ENCODE results near the gene ZNF75A.

ZNF75A gene

DNA sequence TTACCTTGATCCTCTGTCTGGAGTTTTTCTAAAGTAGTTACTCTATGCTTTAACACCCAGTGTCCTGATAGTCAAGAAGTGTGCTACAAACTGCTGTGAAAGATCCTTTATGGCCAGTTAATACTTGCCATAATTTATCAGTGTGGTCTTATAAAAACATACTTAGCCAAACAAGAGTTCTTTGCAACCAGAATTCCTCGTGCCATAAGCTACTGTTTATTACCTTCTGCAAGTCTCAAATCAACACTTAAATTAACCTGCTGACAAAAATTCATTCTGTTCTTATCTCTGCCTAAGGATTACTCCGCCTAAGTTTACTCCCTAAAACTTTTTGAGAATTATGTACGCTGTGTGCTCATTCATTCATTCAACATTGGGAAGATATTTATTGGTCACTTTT lies 22.8 kb downstream of the ZNF75A start:
- H3K79me2 ChIP-seq (ENCODE audit: low read length): no peaks in the 10 kb centered on the region
- no peak overlapping the region for H3K4me2 ChIP-seq (ENCODE audit: low read depth, low read length)
- H3K27ac ChIP-seq (ENCODE audit: low read length): no peak overlapping the region
- H4K20me1 ChIP-seq (ENCODE audit: insufficient read depth, low read length): no peaks in the 10 kb centered on the region
- TF ChIP-seq, protein P1, sequence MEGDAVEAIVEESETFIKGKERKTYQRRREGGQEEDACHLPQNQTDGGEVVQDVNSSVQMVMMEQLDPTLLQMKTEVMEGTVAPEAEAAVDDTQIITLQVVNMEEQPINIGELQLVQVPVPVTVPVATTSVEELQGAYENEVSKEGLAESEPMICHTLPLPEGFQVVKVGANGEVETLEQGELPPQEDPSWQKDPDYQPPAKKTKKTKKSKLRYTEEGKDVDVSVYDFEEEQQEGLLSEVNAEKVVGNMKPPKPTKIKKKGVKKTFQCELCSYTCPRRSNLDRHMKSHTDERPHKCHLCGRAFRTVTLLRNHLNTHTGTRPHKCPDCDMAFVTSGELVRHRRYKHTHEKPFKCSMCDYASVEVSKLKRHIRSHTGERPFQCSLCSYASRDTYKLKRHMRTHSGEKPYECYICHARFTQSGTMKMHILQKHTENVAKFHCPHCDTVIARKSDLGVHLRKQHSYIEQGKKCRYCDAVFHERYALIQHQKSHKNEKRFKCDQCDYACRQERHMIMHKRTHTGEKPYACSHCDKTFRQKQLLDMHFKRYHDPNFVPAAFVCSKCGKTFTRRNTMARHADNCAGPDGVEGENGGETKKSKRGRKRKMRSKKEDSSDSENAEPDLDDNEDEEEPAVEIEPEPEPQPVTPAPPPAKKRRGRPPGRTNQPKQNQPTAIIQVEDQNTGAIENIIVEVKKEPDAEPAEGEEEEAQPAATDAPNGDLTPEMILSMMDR (IDR thresholded peaks at IDR 0.05; ENCODE audit: low read length): no peak
- TF ChIP-seq EZH2 (optimal IDR thresholded peaks at IDR 0.05; ENCODE audit: low read depth, low read length) (no peak), EZH2phosphoT487 (IDR thresholded peaks at IDR 0.05; ENCODE audit: low read length) (no peak)
- no peaks in the 10 kb centered on the region for H3K27me3 ChIP-seq (replicated peaks; ENCODE audit: insufficient read depth, low read length)
- H3F3A ChIP-seq (ENCODE audit: insufficient read depth, low read length): no peaks in the 10 kb centered on the region
- DNase-seq: no peak
- no peaks in the 10 kb centered on the region for H3K9me3 ChIP-seq (replicated peaks; ENCODE audit: insufficient read depth, low read length)
- no peak overlapping the region for H2AFZ ChIP-seq (ENCODE audit: low read length)
- no peaks in the 10 kb centered on the region for H3K9me2 ChIP-seq (replicated peaks; ENCODE audit: insufficient read depth, low read length)
- H3K4me1 ChIP-seq (ENCODE audit: low read length): no peaks in the 10 kb centered on the region
- no peak overlapping the region for H3K9ac ChIP-seq (ENCODE audit: low read length)
- no peak overlapping the region for H3K4me3 ChIP-seq (ENCODE audit: low read length)
- no peaks in the 10 kb centered on the region for H3K36me3 ChIP-seq (replicated peaks; ENCODE audit: insufficient read depth, low read length)

DNA sequence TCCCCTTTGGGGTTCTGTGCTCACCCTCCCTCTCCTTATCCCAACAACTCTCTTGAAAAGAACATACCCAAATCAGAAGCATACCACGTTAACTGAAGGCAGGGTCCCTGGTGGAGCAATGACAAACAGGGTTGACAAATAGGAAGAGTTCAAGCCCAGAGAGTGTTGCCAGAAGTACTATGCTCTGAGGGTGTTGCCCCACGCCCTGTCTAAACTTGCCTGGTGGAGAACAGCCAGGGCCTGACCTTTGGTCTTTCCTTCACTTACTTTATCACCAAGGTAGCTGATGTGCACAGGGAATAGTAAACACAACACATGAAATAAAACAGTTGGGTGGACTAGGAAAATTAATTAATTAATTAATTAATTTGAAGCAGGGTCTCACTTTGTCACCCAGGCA lies 23.3 kb downstream of the ZNF75A start:
- no peaks in the 10 kb centered on the region for H3K4me1 ChIP-seq (ENCODE audit: low read length)
- H3K79me2 ChIP-seq (ENCODE audit: low read length): no peaks in the 10 kb centered on the region
- H3K36me3 ChIP-seq (replicated peaks; ENCODE audit: insufficient read depth, low read length): no peaks in the 10 kb centered on the region
- no peaks in the 10 kb centered on the region for H3K27me3 ChIP-seq (replicated peaks; ENCODE audit: insufficient read depth, low read length)
- no peak for DNase-seq
- no peaks in the 10 kb centered on the region for H3F3A ChIP-seq (ENCODE audit: insufficient read depth, low read length)
- H2AFZ ChIP-seq (ENCODE audit: low read length): no peak overlapping the region
- H3K9me3 ChIP-seq (replicated peaks; ENCODE audit: insufficient read depth, low read length): no peaks in the 10 kb centered on the region
- no peak overlapping the region for H3K4me3 ChIP-seq (ENCODE audit: low read length)
- TF ChIP-seq EZH2phosphoT487 (IDR thresholded peaks at IDR 0.05; ENCODE audit: low read length): no peak
- TF ChIP-seq, protein P1 (IDR thresholded peaks at IDR 0.05; ENCODE audit: low read length): no peak
- TF ChIP-seq EZH2 (optimal IDR thresholded peaks at IDR 0.05; ENCODE audit: low read depth, low read length): no peak
- H3K4me2 ChIP-seq (ENCODE audit: low read depth, low read length): no peak overlapping the region
- no peaks in the 10 kb centered on the region for H4K20me1 ChIP-seq (ENCODE audit: insufficient read depth, low read length)
- H3K27ac ChIP-seq (ENCODE audit: low read length): no peak overlapping the region
- H3K9ac ChIP-seq (ENCODE audit: low read length): no peak overlapping the region
- H3K9me2 ChIP-seq (replicated peaks; ENCODE audit: insufficient read depth, low read length): no peaks in the 10 kb centered on the region

DNA sequence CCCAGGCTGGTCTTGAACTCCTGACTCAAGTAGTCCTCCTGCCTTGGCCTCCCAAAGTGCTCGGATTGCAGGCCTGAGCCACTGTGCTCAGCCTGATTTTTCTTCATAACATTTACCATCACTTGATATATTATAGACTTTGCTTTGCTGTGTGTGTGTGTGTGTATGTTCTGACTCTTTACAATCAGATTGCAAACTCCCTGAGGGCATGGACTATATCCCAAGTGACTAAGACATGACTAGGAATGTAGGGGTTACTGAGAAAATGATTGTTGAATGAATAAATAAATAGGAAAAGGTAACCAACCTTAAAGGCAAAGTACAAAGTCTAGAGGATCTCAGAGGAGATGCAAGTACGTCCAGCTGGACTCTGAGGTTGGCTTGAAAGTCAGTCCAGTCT lies 40.7 kb downstream of the ZNF75A start:
- H3K9ac ChIP-seq (ENCODE audit: low read length): no peak overlapping the region
- H3K79me2 ChIP-seq (ENCODE audit: low read length): no peaks in the 10 kb centered on the region
- H4K20me1 ChIP-seq (ENCODE audit: insufficient read depth, low read length): no peaks in the 10 kb centered on the region
- no peaks in the 10 kb centered on the region for H3K36me3 ChIP-seq (replicated peaks; ENCODE audit: insufficient read depth, low read length)
- TF ChIP-seq, protein P1 (IDR thresholded peaks at IDR 0.05; ENCODE audit: low read length): no peak
- TF ChIP-seq EZH2phosphoT487 (IDR thresholded peaks at IDR 0.05; ENCODE audit: low read length): no peak
- TF ChIP-seq EZH2 (optimal IDR thresholded peaks at IDR 0.05; ENCODE audit: low read depth, low read length): no peak
- peaks cover 23% of the 10 kb centered on the region for H3K4me1 ChIP-seq (ENCODE audit: low read length)
- H3K27ac ChIP-seq (ENCODE audit: low read length): no peak overlapping the region
- no peak overlapping the region for H3K4me2 ChIP-seq (ENCODE audit: low read depth, low read length)
- no peaks in the 10 kb centered on the region for H3K9me2 ChIP-seq (replicated peaks; ENCODE audit: insufficient read depth, low read length)
- DNase-seq: no peak
- H2AFZ ChIP-seq (ENCODE audit: low read length): no peak overlapping the region
- no peaks in the 10 kb centered on the region for H3K27me3 ChIP-seq (replicated peaks; ENCODE audit: insufficient read depth, low read length)
- no peaks in the 10 kb centered on the region for H3K9me3 ChIP-seq (replicated peaks; ENCODE audit: insufficient read depth, low read length)
- peaks cover 23% of the 10 kb centered on the region for H3F3A ChIP-seq (ENCODE audit: insufficient read depth, low read length)
- no peak overlapping the region for H3K4me3 ChIP-seq (ENCODE audit: low read length)
